Prostate gland (tissue), 2 donors: ENCODE results near the gene LBHD2. TPM values are rescaled to one million over a fixed set of nuclear protein-coding genes. Genes with fewer than 3 reads are reported as not detected.
"Not testable (repeated sequence)": the region's sequence is repeated elsewhere in the genome, so short reads cannot be mapped to it uniquely, and the experiment has no call there.

Experiments
- DNase-seq: peaks from one replicate; pipeline ENCODE4 v3.0.0-alpha.2; 2019; ENCODE audit warnings: low spot score
- H3K27ac ChIP-seq, 2 donors: fragments of 200-600 bp; sonication (generic); 2 replicates each; pipeline ENCODE4 v1.5.1; 2017 to 2019
- H3K27me3 ChIP-seq: fragments of 200-600 bp; sonication (generic); replicated peaks from 2 replicates; pipeline ENCODE4 v1.5.1; 2019; ENCODE audit not compliant: insufficient read depth
- H3K36me3 ChIP-seq, 2 donors: fragments of 200-600 bp; sonication (generic); 1 replicate in 1 of 2; 2 replicates in 1 of 2; pipeline versions ENCODE4 v1.5.1 to v1.8.1; 2017 to 2019
- H3K4me1 ChIP-seq: fragments of 200-600 bp; sonication (generic); replicated peaks from 2 replicates; pipeline ENCODE4 v1.5.1; 2019
- H3K4me3 ChIP-seq, 2 donors: fragments of 200-600 bp; sonication (generic); 2 replicates each; pipeline ENCODE4 v1.5.1; 2017 to 2019
- H3K9me3 ChIP-seq: fragments of 200-600 bp; sonication (generic); 2 replicates; pipeline ENCODE4 v1.5.1; 2017
- POLR2A ChIP-seq: fragments of 450-650 bp; IDR thresholded peaks from one replicate; pipeline ENCODE4 v1.6.1; 2016; ENCODE audit warnings: antibody characterized with exemption, mild to moderate bottlenecking
- POLR2AphosphoS5 ChIP-seq: sonication (generic); formaldehyde crosslinking; IDR thresholded peaks from one replicate; pipeline ENCODE4 v1.6.1; 2017; ENCODE audit warnings: antibody characterized with exemption
- WGBS: methylation state at CpG from one replicate; pipeline ENCODE4 v1.1.5; 2018; 5-methylcytosine and 5-hydroxymethylcytosine counted together
- intact Hi-C: fragments of 100-400 bp; cut with DNase I; formaldehyde crosslinking; loops from one replicate; pipeline ENCODE4 v1.14.2; 2022
- total RNA-seq, 2 donors: library from RNA; depleted of rRNA; stranded (reverse); fragments of >200 nt; gene quantifications; one replicate each; pipeline ENCODE4 v1.1.0, GENCODE V29; 2016
- TF ChIP-seq, protein P1 (sequence below), 4 experiments: fragments of 200-600 bp in 2 of 4; fragments of 450-650 bp in 2 of 4; sonication (generic) in 2 of 4; IDR thresholded peaks; 1 replicate in 3 of 4; 2 replicates in 1 of 4; pipeline ENCODE4 v1.5.1; 2016 to 2019; ENCODE audit warnings: antibody characterized with exemption in 4 of 4, mild to moderate bottlenecking in 2 of 4, moderate library complexity in 2 of 4

LBHD2 gene
- total RNA-seq, 2 donors from 2014 or later: 3.3 TPM; not detected in 1

DNA sequence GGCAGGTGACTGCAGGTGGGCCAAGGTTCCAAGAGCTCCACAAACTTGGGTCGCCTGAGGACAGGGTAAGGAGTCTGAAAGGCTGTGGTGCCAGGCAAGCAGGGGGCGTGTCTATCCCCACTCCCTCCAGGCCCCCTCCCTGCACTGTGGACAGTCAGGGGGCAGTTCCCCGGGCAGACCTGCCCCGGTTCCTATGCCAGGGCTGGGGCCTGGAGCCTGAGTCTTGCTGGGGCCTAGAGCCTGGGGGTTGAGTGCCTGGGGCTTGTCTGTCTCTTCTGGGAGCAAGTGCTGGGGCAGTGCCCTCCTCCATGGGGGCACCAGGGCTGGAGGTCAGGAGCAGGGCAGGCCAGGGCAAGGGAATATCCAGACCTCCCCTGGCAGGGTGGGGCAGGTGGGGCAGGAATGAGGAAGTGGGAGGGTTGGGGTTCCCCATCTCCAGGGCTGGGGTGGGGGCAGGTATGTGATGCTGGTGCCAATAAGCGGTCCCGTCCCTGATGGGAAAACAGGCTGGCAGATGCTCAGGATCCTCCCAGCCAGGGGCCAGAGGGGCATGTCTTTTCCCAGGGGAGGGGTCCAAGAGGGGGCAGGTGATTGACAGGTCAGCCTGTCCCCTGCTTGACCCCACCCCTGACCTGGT, 27.3 kb downstream of the LBHD2 start:
- DNase-seq: no peak
- WGBS: 40% methylated on average over 5 of the region's 6 CpGs
- Histone ChIP-seq H3K36me3 (no peaks in the 10 kb centered on the region), H3K4me3 (no peak overlapping the region), H3K27ac (no peak overlapping the region), H3K4me1 (no peaks in the 10 kb centered on the region), H3K27me3 (no peaks in the 10 kb centered on the region), H3K9me3 (no peaks in the 10 kb centered on the region)
- intact Hi-C loops: no loop called here
- TF ChIP-seq POLR2AphosphoS5 (no peak), POLR2A (no peak)
- TF ChIP-seq, protein P1, sequence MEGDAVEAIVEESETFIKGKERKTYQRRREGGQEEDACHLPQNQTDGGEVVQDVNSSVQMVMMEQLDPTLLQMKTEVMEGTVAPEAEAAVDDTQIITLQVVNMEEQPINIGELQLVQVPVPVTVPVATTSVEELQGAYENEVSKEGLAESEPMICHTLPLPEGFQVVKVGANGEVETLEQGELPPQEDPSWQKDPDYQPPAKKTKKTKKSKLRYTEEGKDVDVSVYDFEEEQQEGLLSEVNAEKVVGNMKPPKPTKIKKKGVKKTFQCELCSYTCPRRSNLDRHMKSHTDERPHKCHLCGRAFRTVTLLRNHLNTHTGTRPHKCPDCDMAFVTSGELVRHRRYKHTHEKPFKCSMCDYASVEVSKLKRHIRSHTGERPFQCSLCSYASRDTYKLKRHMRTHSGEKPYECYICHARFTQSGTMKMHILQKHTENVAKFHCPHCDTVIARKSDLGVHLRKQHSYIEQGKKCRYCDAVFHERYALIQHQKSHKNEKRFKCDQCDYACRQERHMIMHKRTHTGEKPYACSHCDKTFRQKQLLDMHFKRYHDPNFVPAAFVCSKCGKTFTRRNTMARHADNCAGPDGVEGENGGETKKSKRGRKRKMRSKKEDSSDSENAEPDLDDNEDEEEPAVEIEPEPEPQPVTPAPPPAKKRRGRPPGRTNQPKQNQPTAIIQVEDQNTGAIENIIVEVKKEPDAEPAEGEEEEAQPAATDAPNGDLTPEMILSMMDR (IDR thresholded peaks at IDR 0.05): no peak

DNA sequence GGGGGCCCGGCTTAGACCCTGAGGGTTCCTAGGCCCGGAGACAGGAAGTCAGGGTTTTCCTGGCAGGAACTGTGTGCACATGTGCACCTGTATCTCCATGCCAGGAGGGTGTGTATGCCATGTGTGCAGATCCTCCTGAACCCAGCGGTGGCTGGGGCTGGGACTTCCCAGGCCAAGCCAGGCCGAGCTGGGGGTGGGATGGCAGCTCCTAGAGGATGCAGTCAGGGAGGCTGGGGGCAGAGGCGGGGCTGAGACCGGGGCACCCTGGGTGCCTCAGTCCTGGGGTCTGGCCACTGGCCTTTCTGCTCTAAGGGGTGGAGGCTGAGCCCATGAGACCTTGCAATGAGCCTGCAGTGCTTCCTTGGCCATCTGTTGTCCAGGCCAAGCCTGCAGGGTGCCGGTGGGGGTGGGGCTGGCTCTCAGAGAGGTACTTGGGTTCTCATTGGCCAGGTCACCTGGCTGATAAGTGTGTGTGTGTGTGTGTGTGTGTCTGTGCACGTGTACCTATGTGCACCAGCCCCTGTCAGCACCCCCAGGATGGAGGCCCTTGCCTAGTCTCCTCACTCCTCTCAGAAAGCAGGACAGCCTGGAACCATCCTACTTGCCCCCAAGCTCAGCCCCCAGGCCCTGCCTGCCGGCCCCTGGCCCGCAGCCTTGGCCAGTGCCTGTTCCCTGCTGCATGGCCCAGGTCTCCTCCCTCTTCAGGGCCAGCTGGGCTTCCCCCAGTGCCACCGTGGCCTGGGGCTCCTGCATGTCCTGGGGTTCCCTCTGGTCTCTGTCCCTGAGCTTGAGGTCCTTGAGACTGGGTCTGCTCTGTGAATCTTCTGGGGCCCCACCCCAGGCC, 28.6 kb downstream of the LBHD2 start:
- Histone ChIP-seq H3K4me3 (no peak overlapping the region), H3K27me3 (no peaks in the 10 kb centered on the region), H3K27ac (no peak overlapping the region), H3K9me3 (no peaks in the 10 kb centered on the region), H3K36me3 (no peaks in the 10 kb centered on the region), H3K4me1 (no peaks in the 10 kb centered on the region)
- DNase-seq: no peak
- TF ChIP-seq, protein P1 (IDR thresholded peaks at IDR 0.05): no peak
- intact Hi-C loops: no loop called here
- WGBS: 63% methylated on average over 11 of the region's 11 CpGs

DNA sequence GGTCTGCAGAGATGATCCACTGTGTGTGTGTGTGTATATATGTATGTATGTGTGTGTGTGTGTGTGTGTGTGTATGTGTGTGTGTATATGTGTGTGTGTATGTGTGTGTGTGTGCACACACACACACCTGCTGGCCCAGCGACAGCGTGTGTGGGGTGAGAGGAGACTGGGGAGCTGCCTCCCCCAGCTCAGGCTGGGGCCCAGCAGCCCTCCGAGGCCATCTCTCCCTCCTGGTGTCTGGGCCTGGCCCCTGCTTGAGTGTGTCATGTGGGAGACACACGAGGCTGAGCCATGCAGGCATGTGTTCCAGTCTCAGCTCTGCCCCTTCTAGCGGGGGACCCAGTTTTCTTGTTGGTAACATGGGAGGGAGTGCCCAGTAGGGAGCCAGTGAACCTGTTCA, 29.3 kb downstream of the LBHD2 start:
- no peak for TF ChIP-seq POLR2AphosphoS5
- TF ChIP-seq, protein P1 (IDR thresholded peaks at IDR 0.05): no peak
- TF ChIP-seq POLR2A: no peak
- no peaks in the 10 kb centered on the region for H3K27me3 ChIP-seq
- WGBS: 90% methylated on average over 5 of the region's 5 CpGs
- no peak overlapping the region for H3K27ac ChIP-seq
- intact Hi-C loops: no loop called here
- no peak for DNase-seq
- H3K9me3 ChIP-seq: no peaks in the 10 kb centered on the region
- no peak overlapping the region for H3K4me3 ChIP-seq
- H3K4me1 ChIP-seq: no peaks in the 10 kb centered on the region
- no peaks in the 10 kb centered on the region for H3K36me3 ChIP-seq

DNA sequence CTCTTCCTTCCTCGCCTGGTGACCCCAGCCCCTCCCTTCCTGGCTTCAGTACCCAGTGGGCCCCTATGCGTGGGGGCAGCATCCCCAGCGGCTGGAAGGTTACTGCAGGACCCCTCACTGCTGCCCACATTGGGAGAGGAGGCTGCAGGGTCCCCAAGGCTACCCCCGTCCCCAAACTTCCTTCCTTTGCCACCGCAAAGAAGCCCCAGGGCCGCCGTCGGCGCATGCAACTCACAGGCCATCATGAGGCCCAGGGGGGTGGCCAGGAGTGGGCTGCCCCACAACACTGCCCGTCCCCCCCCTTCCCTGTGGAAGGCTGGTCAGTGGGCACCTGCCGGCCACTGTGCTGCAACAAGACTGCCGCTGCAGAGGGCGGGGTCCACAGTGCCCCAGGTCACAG, 29.8 kb downstream of the LBHD2 start:
- no peaks in the 10 kb centered on the region for H3K27me3 ChIP-seq
- H3K27ac ChIP-seq: no peak overlapping the region
- intact Hi-C loops: no loop called here
- H3K4me1 ChIP-seq: no peaks in the 10 kb centered on the region
- no peak for DNase-seq
- TF ChIP-seq, protein P1 (IDR thresholded peaks at IDR 0.05): no peak
- TF ChIP-seq POLR2A (no peak), POLR2AphosphoS5 (no peak)
- no peak overlapping the region for H3K4me3 ChIP-seq
- no peaks in the 10 kb centered on the region for H3K36me3 ChIP-seq
- 97% methylated on average over 8 of the region's 13 CpGs for WGBS
- H3K9me3 ChIP-seq: no peaks in the 10 kb centered on the region

DNA sequence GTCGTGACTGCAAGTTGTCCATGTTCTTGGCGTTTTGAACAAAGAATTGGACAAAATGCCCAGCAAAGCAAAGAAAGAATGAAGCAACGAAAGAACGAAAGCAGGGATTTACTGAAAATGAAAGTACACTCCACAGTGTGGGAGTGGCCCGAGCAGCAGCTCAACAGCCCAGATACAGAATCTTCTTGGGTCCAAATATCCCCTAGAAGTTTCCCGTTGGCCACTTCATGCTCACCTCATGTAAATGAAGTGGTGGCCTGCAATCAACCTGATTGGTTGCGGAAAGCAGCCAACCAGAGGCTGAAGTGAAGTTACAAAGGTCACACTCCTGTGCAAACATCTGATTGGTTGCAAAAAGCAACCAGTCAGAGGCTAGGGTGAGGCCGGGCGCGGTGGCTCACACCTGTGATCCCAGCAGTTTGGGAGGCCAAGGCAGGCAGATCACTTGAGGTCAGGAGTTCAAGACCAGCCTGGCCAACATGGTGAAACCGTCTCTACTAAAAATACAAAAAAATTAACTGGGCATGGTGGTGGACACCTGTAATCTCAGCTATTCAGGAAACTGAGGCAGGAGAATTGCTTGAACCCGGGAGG, 31.2 kb downstream of the LBHD2 start:
- not testable (repeated sequence) for H3K4me1 ChIP-seq

More for the DNA sequence above, 31.2 kb downstream of the LBHD2 start:
- DNase-seq, H3K36me3 ChIP-seq, H3K27ac ChIP-seq, H3K9me3 ChIP-seq, H3K27me3 ChIP-seq, H3K4me3 ChIP-seq, intact Hi-C loops: not testable (repeated sequence)
- 68% methylated on average over 10 of the region's 12 CpGs for WGBS
